Renal pelvis (tissue), 4 donors: ENCODE data around the gene TNFAIP1. TPM values are rescaled to one million over a fixed set of nuclear protein-coding genes. Genes with fewer than 3 reads are reported as not detected.

Experiments
- DNase-seq: peaks from one replicate; pipeline ENCODE4 v3.0.0-alpha.2; 2013
- polyA plus RNA-seq, 3 donors: library from polyadenylated mRNA; unstranded; fragments of 120-200 nt; gene quantifications; one replicate each; pipeline ENCODE4 v1.2.1, GENCODE V29; 2013; ENCODE audit not compliant: insufficient read length in 3 of 3

TNFAIP1 gene
- polyA plus RNA-seq, 3 donors, result 40.7 to 44.6 (median 44.5) TPM

DNA sequence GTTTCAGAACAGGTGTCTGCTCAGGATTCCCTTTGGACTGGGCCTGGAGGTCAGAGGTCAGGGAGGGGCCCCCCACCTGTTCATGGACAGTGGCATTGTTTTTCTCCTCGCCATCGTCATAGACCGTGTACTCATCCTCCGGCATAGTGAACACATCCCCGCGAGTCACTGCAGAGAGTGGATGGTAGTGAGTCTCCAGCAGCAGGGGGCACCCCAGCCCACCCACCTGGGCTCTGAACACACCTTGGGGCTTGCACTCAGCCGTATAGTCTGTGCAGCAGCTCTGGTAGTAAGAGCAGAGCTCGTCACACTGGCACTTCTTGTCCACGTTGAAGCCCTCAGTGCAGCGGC is 34.1 kb downstream of the TNFAIP1 start:
- no peak for DNase-seq

DNA sequence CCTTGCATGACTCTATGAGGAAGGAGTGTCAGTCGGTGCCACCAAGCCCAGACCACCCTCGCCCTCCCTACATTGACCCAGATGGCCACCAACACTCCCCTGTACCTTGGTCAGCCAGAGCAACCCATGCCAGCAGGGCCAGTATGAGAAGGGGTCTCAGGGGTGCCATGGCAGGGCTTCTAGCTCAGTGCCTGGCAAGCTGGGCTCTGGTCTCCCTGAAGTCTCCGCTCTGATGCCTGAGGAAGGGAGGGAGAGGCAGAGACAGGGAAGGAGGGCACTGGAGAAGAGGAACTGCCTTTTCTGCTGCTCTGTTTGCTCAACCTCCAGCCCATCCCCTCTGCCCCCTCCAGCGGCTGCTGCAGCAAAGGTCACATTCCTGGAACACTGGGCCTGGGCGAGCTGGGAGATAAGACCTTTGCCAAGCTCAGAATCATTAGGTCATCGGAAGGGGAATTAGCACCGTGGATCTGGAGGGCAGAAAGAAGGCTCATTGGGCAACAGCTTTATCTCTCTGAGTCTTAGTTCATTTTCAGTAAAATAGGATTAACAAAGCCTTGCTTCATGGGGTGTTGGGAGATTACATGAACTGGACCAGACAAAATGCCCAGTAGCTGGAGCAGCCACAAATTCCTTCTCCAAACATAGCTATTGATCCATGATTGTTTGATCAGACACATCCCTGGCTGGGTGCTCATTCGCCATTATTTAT is 34.6 kb downstream of the TNFAIP1 start, which contains the start of gene VTN:
Gene VTN (minus strand): TSS at position 273 of the 709 bp plus-strand sequence. CDS start 104 bp downstream, at position 169.
- no peak for DNase-seq

DNA sequence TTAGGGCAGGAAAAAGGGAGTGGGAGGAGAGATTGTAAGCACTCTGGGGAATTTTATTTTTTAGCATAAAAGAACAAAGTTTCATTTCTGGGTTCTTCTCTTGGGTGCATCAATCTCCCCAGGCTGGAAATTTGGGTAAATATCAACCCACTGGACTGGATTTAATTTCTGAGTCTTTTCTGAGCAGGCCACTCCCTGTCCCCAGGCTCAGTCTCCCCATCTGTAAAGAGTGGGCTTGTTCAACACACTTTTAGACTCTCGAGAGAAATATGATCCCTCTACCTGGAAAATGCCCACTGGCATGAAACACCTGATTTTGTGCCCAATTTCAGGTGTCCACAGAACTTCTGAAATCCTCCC is 35.2 kb downstream of the TNFAIP1 start:
- DNase-seq, result no peak

DNA sequence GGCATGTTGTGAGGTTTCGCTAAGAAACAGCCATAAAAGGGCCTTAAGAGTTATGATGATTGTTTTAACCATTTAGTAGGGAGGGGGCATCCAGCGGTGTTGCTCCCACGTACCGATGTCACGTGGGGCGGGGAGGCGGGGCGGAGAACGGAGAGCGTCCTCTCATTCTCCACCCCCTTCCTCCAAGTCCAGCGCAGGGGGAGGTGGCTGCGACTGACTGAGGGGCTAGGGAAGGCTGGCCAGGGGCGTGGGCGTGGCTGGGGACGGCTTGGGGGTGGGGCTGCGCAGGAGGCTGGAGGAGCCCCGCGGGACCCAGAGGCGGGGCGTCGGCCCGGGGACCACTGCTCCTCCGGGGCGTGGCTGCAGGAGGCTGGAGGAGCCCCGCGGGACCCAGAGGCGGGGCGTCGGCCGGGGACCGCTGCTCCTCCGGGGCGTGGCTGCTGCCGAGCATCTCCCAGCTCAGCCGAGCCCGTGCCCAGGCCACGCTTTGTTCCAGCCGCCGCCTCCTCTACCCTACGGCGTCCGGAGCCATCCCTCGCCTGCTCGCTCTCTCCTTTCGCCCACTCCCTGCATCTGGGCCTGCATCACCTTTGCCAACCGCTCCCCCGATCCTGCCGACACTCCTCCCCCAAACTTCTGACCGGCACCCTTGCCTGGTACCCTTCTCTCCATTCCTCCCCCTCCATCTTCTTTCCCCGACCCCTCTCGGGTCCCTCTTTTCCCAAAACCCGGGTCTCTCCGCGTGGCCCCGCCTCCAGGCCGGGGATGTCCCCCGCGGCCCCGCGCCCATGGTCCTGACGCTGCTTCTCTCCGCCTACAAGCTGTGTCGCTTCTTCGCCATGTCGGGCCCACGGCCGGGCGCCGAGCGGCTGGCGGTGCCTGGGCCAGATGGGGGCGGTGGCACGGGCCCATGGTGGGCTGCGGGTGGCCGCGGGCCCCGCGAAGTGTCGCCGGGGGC is 36.0 kb downstream of the TNFAIP1 start, which contains the start of gene SARM1:
Gene SARM1 (plus strand): TSS at position 450 of the 958 bp plus-strand sequence. CDS start 339 bp downstream, at position 789.
- peak; percentile 92 for DNase-seq

DNA sequence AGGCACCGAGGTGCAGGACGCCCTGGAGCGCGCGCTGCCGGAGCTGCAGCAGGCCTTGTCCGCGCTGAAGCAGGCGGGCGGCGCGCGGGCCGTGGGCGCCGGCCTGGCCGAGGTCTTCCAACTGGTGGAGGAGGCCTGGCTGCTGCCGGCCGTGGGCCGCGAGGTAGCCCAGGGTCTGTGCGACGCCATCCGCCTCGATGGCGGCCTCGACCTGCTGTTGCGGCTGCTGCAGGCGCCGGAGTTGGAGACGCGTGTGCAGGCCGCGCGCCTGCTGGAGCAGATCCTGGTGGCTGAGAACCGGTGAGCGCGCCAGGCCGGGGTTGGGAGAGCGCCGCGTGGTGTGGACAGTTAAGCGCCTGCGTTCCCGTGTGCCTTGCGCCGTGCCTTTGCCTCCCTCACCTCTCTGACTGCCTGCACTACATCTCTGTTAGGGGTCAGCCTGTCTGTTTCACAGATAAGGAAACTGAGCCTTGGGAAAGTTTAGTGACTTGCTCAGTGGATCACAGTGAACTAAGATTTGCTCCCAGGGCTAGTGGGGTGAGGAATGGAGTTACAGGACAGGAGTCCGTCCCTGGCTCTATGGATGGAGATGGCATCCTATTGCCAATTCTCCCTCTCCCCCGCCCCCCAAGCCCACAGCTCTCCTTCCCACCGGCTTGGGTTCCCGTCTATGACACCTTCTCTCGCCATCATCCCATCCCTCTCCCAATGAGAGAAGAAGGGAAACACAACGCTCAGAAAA is 36.8 kb downstream of the TNFAIP1 start:
- no peak for DNase-seq

DNA sequence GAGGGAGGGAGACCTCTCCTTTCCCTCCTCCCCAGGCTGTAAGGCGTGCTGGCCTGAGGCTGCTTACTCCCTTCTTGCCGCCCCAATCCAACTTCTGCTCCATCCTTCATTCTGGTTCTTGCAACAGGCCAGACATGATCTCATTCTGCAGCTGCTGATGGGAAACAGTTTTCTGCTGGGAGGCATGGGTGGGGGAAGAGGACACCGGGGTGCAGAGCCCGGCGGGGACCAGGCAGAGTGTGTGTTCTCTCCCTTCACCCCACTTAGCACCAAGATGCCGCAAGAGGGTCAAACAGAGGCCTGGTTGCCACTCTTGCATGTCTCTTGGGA is 37.3 kb downstream of the TNFAIP1 start:
- DNase-seq, result no peak

DNA sequence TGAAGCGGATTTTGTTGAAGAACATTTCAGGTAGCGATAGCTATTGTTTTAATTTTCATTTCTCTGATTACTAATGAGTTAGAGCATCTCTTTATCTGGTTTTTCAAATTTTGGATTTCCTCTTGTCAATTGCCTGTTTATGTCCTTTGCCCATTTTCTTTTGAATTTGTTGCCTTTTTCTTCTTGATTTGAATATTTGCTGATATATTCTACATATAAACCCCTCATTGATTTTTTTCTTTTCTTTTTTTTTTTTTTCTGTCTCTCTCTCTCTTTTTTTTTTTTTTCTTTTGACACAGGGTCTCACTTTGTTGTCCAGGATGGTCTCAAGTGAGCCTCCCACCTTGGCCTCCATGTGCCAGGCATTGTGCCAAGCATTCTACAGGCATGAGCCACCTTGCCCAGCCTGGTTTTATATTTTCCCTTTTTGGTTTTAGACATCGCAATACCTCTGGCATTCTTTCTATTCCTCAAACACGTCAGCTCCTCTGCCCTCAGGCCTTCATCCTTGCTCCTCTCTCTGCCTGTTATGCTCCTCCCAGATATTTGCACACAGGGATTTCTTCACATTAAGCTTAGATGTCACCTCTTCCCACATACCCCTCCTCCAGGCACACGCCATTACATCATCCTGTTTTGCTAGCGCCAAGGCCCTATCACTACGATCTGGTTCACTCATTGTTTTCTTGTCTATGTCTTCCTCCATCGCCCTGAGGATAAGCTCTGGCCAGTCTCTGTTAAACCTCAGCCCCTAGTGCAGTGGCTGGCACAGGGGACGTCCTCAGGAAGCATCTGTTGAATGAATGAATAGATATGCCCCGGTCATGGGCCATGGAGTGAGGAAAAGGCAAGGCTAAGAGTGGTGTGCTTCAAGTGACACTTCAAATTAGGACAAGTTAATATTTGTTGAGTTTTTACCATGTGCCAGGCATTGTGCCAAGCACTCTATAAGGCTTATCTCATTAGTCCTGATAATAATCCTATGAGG is 44.5 kb downstream of the TNFAIP1 start:
- no peak for DNase-seq

DNA sequence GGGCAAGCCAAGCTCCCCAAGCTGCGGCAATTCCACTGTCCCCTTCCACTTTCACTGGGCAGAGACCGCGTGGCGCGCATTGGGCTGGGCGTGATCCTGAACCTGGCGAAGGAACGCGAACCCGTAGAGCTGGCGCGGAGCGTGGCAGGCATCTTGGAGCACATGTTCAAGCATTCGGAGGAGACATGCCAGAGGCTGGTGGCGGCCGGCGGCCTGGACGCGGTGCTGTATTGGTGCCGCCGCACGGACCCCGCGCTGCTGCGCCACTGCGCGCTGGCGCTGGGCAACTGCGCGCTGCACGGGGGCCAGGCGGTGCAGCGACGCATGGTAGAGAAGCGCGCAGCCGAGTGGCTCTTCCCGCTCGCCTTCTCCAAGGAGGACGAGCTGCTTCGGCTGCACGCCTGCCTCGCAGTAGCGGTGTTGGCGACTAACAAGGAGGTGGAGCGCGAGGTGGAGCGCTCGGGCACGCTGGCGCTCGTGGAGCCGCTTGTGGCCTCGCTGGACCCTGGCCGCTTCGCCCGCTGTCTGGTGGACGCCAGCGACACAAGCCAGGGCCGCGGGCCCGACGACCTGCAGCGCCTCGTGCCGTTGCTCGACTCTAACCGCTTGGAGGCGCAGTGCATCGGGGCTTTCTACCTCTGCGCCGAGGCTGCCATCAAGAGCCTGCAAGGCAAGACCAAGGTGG is 45.7 kb downstream of the TNFAIP1 start:
- no peak for DNase-seq

DNA sequence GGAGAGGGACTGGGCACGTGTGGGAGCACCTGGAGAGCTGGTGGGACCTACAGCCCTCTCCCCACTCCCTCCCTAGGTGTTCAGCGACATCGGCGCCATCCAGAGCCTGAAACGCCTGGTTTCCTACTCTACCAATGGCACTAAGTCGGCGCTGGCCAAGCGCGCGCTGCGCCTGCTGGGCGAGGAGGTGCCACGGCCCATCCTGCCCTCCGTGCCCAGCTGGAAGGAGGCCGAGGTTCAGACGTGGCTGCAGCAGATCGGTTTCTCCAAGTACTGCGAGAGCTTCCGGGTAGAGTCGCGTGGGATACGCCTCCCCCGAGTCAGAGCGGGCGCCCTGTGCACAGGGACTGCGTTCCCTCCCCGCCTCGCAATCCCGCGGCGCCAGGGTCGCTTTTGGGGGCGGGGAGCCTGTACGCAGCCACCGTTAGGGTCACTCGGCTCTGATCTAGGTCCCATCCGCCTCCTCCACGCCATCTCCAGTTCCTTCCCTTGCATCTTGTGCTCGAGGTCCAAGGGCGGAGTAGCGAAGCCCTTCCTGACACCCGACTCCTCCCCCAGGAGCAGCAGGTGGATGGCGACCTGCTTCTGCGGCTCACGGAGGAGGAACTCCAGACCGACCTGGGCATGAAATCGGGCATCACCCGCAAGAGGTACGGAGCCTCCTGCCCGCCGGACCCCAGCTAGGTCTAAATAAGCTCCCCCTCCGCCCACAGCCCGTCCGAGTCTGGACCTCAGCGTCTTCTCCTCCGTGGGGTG is 48.9 kb downstream of the TNFAIP1 start:
- no peak for DNase-seq

DNA sequence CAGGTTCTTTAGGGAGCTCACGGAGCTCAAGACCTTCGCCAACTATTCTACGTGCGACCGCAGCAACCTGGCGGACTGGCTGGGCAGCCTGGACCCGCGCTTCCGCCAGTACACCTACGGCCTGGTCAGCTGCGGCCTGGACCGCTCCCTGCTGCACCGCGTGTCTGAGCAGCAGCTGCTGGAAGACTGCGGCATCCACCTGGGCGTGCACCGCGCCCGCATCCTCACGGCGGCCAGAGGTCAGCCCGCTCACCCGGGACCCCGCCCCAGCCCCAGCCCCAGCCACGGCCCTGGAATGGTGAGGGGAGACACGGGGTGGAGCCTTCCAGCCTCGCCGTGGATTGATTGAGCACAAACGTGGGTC is 49.5 kb downstream of the TNFAIP1 start:
- no peak for DNase-seq

DNA sequence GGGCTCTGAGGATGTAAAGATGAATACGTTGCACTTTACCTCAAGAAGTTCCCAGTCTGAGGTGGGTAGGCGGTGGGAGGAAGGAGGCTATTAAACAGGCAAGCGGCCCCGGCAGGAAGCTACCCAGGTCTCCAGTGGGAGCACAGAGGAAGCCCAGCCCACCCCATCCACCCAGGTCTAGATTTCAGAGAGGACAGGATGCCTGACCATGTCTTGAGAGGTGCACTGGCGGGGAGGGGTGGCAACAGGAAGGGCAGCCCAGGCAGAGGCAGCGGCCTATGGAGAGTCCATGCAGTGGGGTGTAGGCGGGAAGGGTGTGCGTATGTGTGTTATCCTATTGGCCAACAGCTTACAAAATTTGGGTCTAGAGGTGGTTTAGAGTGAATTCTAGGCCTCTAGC is 49.8 kb downstream of the TNFAIP1 start:
- DNase-seq, result no peak

DNA sequence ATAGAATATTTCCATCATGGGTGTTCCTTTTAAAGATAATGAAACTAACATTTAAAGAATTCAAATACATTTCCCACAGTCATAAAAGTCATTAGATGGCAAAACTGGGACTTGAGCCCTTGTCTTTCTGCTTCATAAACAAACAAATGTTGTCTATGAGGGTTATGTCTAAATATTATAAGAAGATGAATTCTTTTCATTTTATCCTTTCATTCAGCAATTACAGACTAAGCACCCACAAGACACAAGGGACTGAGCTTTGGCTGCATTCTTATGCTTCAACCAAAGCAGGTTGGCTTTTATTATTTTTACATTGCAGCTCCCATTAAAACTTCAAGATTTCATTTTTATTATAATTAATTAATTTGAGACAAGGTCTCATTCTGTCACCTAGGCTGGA is 50.8 kb downstream of the TNFAIP1 start:
- no peak for DNase-seq

DNA sequence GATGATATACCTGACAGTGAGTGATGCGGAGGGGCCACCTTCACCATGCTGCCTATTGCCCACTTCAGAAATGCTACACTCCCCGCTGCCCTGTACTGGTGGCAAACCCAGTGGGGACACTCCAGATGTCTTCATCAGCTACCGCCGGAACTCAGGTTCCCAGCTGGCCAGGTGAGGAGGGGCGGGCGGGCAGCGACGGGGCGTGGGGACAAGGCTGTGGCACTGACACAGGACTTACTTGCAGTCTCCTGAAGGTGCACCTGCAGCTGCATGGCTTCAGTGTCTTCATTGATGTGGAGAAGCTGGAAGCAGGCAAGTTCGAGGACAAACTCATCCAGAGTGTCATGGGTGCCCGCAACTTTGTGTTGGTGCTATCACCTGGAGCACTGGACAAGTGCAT is 52.5 kb downstream of the TNFAIP1 start:
- DNase-seq, result no peak

DNA sequence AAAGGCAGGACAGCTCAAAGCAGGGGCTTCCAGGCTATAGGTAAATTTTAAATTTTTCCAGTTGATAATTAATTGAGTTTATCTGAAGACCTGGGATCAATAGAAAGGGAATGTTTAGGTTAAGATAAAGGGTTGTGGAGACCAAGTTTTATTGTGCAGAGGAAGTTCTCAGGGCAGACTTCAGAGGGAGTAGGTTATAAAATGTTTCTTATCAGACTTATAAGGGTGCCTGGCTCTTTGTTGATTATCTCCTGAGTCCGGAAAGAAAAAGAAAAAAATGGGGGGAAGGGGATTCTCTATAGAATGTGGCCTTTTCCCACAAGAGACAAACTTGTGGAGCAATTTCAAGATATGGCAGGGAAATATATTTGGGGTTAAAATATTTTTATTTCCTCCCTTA is 54.6 kb downstream of the TNFAIP1 start:
- no peak for DNase-seq

DNA sequence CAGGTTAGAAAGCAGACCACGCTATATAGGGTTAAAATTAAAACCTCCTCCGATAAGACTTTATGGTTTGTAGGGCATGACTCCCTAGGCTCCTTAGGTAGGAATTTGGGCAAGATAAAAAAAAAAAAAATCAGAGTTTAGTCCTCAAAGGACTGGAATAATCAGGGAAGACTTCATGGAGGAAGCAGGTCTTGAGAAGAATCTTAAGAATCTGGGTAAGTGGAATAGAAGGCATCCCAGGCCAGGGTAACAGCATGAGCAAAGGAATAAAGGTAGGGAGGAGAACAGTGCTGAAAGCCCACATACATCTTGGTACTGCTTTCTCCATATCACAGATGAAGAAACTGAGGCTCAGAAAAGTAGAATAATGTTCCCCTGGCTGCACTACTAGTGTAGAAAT is 55.0 kb downstream of the TNFAIP1 start:
- no peak for DNase-seq

DNA sequence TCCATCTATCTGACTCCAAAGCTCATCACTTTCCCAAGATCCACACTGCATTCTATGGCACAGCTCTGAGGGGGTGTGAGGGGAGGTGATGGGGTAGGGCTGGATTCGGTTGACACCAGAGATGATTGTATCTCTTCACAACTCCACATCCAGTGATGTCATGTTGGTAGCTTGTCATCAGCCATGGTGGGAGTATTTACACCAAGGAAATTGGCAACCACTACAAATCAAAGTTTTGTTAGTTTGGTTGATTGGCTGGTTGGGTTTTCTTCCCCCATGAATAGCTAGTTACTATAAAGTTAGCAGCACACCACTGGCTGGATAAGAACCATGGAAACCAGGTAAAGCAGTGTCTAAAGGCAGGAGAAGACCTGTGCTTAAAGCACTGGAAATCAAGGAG is 55.4 kb downstream of the TNFAIP1 start:
- no peak for DNase-seq

DNA sequence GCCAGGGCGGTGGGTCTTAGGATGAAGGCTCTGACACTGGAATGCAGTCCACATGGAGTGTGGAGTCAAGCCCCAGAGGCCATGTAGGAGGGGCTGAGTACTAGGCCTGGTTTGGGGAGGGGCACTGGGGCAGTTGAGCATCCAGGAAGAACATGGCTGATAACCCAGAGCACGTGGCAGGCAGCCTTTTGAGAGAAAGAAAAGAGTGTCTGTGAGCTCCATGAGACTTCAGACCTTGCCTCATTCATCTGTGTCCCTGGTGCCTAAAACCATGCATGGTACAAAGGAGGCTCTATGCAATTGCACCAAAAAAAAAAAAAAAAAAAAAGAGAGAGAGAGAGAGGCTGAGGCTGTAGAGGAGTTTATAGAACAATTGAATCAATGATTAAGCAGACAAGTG is 55.8 kb downstream of the TNFAIP1 start:
- DNase-seq, result no peak

DNA sequence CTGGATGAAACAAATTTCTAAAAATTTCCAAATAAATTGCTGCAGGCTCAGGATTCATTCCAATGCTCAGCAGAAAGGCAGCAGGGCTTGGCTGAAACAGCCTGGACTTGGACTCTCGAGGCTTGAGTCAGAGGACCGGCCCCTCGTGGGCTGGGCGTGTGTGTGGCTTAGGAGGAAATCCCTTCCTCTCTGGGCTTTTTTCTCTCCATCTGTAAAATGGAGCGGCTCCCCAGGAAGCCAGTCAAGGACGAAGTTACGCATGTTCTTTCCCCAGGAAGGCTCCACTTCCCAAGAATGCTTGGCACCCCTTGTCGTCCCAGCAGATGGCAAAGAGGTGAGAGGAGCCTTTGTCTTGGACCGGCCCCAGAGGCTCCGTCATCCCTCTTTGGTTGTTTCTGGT is 56.9 kb downstream of the TNFAIP1 start:
- DNase-seq, result no peak

DNA sequence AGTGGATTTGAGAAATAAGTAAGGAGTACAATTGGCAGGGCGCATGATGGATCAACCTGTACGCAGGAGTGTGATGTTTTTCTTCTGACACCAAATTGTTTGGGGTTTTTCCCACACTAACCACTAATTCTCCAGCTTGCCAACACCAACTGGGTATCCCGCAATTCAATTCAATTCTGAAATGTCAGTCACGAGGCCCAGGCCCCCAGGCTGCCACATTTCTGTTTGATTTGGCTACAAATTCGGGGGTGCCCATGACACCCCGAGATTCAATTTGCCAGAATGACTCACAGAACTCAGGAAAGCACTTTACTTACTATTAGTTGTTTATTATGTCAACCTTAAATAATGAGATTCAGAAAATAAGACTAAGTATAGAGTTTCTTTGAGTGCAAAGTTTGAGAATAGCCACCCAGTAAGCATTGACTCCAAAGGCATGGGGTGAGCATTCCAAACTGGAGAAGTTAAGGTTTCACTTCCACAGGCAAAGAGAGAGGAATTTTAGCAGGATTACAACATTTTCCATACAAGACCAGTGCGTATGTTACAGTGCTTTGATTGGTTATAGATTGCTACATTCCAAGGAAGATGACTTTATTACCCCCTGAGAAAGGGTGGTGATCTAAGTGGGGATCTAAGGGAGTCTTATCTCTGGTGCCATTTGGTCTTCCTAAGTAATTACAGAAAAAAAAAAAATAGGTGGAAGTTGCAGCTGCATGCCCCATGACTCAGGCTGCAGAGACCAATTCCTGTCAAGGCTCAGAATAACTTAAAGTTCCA is 59.0 kb downstream of the TNFAIP1 start:
- DNase-seq, result no peak
